GM18858 (cell line): Measurements from ENCODE around the gene ADAT3.

ENCODE experiments used
- ATAC-seq: cut with Tn5 transposase; IDR thresholded peaks from one replicate; pipeline ENCODE4 v1.9.1; 2021; ENCODE audit not compliant: unreplicated experiment

The ADAT3 gene

DNA sequence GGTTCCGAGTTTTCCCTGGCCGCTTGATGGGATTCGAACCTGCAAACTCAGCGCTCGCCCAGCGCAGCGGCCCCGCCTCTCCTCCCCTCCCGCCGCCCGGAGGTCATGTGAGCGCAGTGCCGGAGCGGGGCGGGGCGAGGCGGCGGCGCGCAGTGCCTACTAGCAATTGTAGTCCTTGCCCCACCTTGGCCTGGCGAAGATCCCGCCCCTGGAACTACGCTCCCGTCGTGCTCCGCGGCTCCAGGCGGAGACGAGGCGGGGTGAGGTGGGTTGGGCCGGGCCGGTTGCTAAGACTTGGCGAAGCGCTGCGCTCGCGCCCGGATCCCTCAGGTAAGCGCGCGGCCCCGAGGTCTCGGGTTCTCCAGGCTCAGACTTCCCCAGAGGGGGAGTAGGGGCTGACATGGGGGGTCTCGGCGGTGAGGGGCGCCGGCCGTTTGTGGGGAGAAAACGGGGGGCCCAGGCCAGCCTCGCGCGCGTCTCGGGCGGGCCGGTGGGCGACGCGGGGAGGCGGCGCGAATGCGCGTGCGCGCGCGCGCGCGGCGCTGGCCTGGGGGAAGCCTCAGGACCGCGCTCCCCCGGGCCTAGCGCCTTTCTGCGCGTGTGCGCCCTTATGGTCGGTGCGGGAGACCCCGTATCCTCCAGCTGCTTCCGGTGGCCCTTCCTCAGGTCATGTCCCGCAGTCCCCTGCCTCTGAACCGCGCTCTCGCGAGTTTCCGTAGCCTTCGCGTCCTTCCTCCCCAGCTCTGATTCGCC is at the start of gene ADAT3, which contains the start of gene SCAMP4:
ADAT3 (plus strand) TSS at position 290 of the 753 bp plus-strand sequence. CDS start 6,649 bp downstream, outside the sequence.
SCAMP4 (plus strand) TSS at position 290 of the 753 bp plus-strand sequence. CDS start 9,621 bp downstream, outside the sequence.
- ATAC-seq, result peak; percentile 54

- no peak for ATAC-seq
Observed at GRCh38 chr19:1855828-1856255, 49.4 kb upstream of the ADAT3 start.

- no peak for ATAC-seq
Observed at GRCh38 chr19:1856345-1856697, 48.9 kb upstream of the ADAT3 start.

DNA sequence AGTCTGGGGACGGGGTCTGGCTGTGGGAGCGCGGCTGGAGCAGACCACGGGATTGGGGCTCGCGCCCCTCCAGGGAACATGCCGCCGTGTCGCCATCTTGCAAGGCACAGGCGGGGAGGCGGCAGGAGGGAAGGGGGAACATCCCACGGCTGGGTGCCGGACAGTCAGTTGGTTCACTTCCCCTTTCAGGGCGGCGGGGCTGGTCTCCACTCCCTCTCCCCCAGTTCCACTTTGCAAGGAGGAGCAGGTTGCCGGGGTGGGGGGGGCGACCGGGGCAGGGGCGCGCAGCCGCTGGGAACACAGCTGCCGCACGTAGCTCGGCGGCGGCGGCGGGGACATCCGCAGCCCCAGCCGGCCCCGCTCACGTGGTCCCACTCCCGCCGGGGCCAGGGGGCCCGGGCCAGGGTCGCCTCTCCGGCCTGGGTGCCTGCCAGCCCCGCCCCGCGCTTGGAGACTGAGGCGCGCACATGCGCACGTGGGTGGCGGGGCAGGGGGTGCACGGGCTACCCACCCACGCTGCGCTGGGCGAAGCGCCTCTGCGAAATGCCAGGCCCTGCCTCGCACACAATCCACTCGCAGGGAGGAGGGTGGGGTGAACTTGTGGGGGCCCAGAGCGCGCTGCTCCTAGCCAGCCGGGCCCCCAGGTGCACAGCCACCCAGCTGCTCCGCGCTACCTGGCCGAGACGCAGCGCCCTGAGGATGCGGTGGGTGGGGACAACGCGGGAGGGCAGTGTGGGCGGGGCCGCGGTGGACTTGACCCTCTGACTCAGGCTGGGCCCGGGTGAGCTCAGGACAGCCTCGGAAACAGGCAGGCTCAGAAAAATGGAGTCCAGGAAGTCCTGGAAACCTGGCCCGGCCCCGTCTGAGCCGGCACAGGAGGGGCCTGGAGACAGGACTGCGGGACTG is 48.2 kb upstream of the ADAT3 start:
- ATAC-seq, result no peak

GRCh38 chr19:1857648-1858326 is 47.4 kb upstream of the ADAT3 start:
- no peak for ATAC-seq

DNA sequence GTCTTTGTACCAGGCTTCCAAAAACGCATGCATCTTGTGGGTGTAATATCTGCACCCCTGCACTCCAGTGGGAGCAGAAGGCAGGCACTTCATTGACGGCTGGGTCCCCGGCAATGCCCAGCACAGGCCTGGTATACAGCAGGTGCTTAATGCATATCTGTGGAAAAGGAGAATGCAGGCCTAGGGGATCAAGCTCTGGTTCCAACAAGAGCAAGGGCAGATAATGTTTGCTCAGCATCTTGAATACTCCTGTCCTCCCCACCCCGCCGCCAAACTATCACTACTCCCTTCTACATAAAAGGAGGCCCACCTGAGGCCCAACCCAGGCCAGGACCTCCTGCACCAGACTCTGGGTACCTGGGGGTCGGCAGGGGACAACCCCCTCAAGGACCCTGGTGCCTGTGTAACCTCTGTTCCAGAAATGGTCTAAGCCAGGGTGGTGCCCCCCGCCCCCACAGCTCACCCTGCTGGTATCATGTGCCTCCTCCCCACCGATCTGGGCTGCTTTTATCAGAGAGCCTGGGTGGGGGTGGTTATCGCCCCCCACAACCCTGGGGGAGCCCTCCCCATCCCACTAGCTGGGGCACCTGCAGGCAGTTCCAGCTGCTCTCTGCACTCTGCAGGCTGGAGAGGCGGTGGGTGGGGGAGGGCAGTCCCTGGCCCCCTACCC is 46.7 kb upstream of the ADAT3 start:
- no peak for ATAC-seq

DNA sequence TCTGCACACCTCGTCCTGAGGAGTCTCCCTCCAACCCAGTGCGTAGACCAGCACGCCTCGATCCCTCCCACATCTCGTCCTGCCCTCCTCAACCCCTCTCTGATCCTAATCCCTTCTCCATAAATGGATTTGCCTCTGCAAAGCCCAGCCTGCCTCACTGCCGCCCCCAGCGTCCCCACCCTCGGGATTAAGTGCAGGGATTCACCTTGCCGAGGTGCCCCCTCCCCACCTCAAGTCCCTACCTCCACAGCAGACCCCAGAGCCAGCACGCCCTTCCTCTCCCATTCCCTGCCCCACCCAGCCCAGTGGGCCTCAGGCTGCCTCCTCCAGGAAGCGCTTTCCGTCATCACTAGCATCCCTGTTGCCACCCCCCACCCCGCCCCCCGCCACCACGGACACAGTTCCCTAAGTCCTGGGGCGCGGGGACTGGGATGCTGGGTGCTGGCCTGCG is 45.8 kb upstream of the ADAT3 start:
- ATAC-seq, result no peak

DNA sequence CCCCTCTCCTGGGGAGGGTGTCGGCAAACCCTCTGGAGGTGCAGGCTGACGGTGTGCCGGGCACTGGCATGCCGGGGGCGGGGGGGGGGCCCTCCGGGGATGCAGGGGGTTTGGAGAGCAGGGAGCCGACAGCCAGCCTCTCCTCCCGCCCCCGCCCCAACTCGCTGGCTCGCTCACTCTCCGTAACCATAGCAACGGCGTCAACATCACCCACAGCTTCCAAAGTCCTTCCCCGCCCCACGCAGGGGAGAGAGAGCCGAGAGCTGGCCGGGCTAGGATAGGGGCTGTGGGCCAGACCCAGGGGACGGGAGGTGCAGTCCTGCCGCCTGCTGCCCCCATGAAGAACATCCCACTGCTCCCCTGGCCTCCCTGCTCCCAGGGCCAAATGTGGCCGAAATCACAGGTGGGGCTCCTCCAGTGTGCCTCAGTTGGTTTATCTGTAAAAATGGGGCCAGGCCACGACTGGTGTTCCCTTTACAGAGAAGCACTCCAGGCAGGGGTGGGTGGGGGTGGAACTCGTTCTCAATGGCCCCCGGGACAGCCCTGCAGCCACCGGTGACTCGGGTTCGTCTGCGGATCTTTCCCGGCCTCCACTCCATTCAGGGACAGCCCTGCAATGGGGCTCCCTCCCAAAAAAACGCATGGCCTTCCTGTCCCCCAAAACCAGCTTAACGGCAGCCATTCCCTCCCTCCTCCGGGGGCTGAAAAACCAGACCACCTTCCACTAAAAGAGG is 45.0 kb upstream of the ADAT3 start:
- ATAC-seq, result no peak

DNA sequence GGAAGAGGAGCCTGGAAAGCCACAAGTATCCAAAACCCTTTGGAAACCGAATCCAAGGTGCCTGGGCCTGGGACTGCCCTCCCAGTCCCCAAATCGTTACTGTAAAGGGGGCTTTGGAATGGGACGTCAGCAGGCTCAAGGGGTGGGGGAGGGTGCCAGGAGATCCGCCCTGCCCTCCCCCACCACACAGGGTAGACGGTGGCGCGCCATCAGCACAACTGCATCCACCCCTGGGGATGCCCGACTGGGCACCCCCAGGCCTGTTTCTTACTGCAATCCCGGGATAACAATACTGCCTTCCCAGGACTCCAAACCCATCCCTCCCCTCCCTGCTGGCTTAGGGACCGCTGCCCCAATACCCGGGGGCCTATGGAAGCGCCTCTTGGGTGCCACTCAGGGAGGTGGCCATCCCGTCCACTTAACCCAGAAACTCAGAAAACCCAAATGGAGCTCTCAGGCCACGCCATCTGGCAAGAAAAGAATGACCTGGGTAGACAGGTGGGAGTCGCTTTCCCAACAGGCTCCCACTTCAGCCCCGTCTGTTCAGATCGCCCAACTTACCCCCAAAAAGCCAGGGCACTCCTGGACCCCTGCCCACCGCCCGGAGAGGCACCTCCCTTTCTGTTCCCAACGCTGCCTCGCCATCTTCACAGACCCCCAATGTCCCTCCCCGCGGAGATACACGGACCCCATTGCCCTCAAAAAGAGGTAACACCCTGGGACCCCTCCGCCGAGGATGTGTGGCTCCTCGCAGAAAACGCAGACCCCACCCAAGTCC is 44.2 kb upstream of the ADAT3 start:
- no peak for ATAC-seq

GRCh38 chr19:1861599-1862031 is 43.6 kb upstream of the ADAT3 start:
- ATAC-seq, result no peak

- no peak for ATAC-seq
Observed at GRCh38 chr19:1862068-1862423, 43.2 kb upstream of the ADAT3 start.

DNA sequence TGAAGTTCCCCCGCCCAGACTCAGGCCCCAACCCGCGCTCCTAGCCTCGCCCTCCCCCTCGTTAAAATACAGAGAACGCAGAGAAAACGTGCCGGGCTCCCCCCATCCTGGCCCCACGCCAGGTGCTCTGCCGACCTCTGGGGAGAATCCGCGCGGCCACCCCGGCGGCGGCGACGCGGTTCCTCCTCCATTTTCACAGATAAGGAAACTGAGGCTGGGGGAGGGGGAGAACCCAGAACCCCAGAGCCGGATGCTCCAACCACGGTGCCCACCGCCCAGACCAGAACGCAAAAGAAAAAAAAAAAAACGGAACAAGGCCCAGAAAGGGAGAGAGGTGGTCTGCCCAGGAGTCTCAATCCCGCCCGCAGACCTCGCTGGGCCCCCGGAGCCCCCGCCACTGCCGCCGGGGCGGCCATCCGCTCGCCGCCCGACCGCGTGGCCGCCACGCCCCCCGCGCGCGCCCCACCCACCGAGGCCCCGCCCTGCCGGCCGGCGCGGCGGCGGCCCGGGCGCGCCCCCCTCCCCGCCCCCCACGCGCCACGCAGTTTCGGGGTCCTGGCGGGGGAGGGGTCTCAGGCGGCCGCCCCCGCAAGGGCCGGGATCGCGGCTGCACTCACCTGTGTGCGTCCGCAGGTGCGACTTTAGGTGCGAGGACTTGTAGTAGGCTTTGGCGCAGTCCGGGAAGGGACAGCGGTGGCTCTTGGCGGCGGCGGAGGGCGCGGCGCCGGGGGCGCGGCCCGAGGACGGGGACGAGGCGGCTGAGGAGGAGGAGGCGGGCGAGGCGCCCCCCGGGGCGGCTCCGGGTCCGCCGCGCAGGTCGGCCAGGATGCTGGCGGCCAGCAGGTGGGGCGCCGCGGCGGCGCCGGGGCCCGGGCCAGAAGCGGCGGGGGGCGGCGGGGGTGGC is 42.5 kb upstream of the ADAT3 start:
- no peak for ATAC-seq

DNA sequence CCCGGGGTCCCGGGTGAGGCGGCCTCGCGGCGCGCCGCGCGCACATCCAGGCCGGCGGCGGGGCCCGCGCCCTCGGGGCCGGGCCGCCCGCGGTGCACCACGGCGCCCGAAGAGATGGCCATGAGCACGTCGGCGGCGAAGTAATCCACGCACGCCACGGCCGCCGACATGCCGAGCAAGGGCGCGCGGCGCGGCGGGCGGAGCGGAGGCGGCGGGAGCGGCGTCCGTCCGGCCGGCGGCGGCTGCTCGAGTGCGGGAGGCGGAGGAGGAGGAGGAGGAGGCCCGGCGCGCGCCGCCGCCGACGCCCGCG is 41.9 kb upstream of the ADAT3 start, which contains the start of gene KLF16:
KLF16 (minus strand) TSS at position 252 of the 310 bp plus-strand sequence; CDS start at position 170, 82 bp downstream.
- ATAC-seq, result peak; percentile 18

DNA sequence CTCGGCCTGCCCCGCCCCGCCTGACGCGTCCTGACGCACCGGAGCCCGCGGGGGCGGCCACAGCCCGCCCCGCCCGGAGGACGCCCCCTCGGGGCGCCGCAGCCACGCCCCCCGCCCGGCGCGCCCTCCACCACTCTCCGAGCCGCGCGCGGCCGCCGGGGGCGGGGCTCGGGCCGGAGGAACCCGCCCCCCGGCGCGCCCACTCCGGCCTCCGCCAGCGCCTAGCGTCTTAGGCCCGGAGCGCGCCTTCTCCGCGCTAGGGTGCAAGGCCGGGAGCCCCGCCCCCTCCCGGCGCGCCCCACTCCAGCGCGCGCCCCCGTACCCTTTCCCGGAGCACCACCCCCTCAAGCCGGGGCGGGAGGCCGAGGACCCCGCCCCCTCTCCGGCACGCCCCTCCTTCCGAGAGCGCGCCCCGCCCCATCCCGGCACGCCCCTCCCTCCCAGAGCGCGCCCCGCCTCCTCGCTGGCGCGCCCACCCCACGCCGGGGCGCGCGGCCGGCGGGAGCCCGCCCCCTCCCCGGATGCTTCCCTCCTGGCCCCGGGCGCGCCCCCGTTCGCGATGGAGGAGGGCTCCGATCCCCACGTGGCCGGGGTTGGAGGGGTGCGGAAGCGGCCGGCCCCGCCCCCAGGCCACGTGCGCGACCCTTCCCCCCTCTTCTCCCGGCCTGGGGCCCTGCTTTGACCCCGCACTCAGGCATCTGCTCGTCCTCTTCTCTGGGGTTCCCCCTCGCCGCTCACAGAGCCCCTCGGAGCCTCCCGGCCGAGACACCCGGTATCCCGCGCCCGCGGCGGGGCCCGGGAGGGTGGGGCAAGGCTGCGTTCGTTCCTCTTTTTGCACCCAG is 41.3 kb upstream of the ADAT3 start:
- peak; percentile 26 for ATAC-seq

DNA sequence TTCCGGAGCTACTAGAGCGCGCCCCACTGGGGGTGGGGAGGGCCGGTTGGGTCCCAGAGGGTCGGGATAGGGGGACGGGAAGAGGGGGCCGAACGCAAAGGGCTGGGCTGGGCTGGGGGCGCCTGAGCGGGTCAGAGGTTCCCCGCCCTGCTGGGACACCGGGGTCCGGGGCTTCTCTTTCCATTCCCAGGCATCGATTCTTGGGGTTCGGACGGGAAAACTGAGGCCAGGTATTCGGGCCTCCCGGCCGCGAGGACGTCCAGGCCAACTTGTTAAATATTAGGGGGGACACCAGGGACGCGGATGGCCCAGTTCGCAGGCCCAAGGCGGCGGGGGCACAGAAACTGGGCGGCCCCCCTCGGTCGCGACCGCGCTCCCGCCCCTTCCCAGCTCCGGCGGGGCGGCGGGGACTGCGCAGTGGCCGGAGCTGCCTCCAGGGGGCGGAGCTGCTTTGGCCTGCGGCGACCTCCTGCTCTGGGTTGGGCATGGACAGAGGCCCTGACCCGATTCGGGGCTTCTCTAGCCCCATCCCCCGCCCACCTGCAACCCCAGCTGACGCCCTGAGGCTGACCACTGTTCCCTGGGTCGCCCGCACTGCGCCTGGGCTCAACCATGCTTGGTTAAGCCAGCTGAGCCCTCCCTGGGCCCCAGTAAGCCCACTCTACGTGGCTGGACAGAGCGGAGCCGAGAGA is 40.6 kb upstream of the ADAT3 start:
- no peak for ATAC-seq

DNA sequence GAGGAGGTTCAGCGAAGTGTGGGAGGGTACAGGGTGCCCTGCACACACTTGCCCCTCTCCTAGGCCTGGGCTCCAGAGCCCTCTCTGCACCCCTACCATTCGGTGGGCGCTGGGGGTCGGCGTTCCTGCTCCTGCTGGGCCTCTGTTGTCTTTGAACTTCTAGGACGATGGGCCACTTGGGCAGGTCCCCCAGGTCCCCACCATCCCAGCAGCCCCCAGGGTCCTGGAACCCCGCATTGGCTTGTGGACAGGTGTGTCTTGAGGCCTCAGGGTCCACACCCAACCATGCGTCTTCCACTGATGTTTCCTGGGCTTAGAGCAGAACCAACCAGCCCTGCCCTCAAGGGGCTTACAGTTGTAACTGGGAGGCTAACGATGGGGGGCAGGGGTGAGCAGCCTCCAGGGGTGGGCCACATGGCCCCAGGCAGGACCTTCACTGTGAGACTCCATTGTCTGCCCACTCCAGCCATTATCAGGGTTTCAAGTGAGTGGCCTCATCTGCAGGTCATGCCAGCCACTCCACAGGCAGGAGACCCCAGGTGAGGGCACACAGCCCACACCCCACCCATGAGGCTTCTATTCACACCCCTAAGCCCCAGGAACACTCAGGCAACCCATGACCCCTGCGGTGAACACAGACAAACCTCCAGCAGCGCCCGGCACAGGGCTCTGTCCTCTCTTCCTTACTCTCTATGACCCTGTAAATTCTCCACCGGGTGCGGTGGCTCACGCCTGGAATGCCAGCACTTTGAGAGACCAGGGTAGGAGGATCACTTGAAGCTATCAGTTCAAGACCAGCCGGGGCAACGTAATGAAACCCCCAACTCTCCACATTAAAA is 39.8 kb upstream of the ADAT3 start:
- ATAC-seq, result no peak
